Measurements from ENCODE around the gene SERAC1. TPM values are rescaled to one million over a fixed set of nuclear protein-coding genes. Genes with fewer than 3 reads are reported as not detected.

Gene SERAC1
- total and polyA plus RNA-seq, 10 of the 15 experiments (the other 5 are each of a cell fraction or from before 2014, with no cell fraction given): 0.76 to 2.9 (median 2.2) TPM

DNA sequence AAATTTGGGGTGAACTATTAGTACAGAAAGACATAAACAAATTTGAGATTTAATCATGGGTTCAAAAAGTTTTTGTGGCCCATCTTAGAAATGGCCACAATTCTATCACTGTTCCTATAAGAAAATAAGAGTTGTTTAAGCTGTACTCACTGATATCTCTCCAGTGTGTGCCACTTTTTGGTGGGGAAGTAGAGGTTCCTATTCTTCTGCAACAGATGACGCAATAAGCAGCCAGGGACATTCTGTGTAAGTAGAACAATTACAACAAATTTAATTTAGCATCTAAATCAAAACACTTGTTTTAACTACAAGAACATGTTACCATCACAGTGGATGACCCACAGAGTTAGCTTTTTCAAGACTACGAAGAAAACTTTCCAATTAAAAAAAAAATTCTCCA lies 9.9 kb downstream of the SERAC1 start:
- Histone ChIP-seq H2AFZ (ENCODE audit: control insufficient read depth, low read depth, low read length) (no peak overlapping the region), H3K9ac (ENCODE audit: control insufficient read depth, insufficient read depth, low read length) (no peak overlapping the region), H3K27ac (ENCODE audit: control insufficient read depth, insufficient read depth) (no peak overlapping the region), H3K27me3 (replicated peaks in 1 of 2; ENCODE audit: control insufficient read depth in 2 of 2, insufficient read depth in 2 of 2, low read length in 1 of 2) (no peaks in the 10 kb centered on the region), H4K20me1 (ENCODE audit: control insufficient read depth, insufficient read depth) (no peaks in the 10 kb centered on the region), H3K79me2 (ENCODE audit: control insufficient read depth, insufficient read depth, low read length) (no peaks in the 10 kb centered on the region), H3K9me3 (replicated peaks; ENCODE audit: control insufficient read depth, insufficient read depth, low read length) (no peaks in the 10 kb centered on the region), H3K4me1 (ENCODE audit: control insufficient read depth, insufficient read depth, low read length) (no peaks in the 10 kb centered on the region), H3K36me3 (ENCODE audit: control insufficient read depth in 2 of 2, insufficient read depth in 2 of 2, low read length in 1 of 2) (no peaks in the 10 kb centered on the region), H3K4me2 (ENCODE audit: control insufficient read depth, insufficient read depth) (no peak overlapping the region), H3K4me3 (no peak overlapping the region)
- ChIA-PET CTCF (interaction anchor here (0.6 to 3.0 kb wide), 2 partner anchors 14 to 170 kb away, joined by 3 to 16 read pairs; no protein-coding TSS in a partner anchor), RAD21 (ENCODE audit: unreplicated experiment) (interaction anchor here (0.6 kb wide), 1 partner anchor 1490 kb away, joined by 3 read pairs; no protein-coding TSS in a partner anchor), SMC1A (ENCODE audit: uncharacterized antibody, unreplicated experiment) (interaction anchor here (1.3 to 2.1 kb wide), 2 partner anchors 9 to 10 kb away, joined by 3 to 6 read pairs; no protein-coding TSS in a partner anchor), POLR2A (interaction anchor here (0.5 kb wide), 1 partner anchor 90 kb away, joined by 3 read pairs; no protein-coding TSS in a partner anchor)
- no peak for ATAC-seq
- 97% methylated on average over 2 of the region's 2 CpGs for WGBS (ENCODE audit: insufficient coverage, insufficient replicate concordance, low lambda C conversion rate, missing lambda C conversion rate)
- no TSS peak for BruUV-seq (replicated peaks)
- no peak for DNase-seq (ENCODE audit: low read depth, low spot score)
- intact Hi-C loops (cut with micrococcal nuclease; ENCODE audit: unreplicated experiment): no loop called here
- in situ Hi-C loops (cut with MboI): no loop called here
- no peak for TF ChIP-seq SMC3 (IDR thresholded peaks at IDR 0.05; ENCODE audit: borderline replicate concordance, low read length)
- TF ChIP-seq HDGF (IDR thresholded peaks at IDR 0.05): no peak
- no peak for TF ChIP-seq JUND (IDR thresholded peaks at IDR 0.05; ENCODE audit: low read depth, low read length)
- TF ChIP-seq ASH2L (IDR thresholded peaks at IDR 0.05; ENCODE audit: borderline replicate concordance, low read depth): no peak
- TF ChIP-seq IRF5 (IDR thresholded peaks at IDR 0.05; ENCODE audit: borderline replicate concordance): no peak
- no peak for TF ChIP-seq RUNX3 (IDR thresholded peaks at IDR 0.05; ENCODE audit: low read length)
- no peak for TF ChIP-seq NFYB (IDR thresholded peaks at IDR 0.05; ENCODE audit: insufficient read depth, low read depth, low read length)
- TF ChIP-seq MYB (IDR thresholded peaks at IDR 0.05; ENCODE audit: borderline replicate concordance, low read depth, low read length): no peak
- no peak for TF ChIP-seq IKZF2 (IDR thresholded peaks at IDR 0.05)
- TF ChIP-seq SUPT20H (IDR thresholded peaks at IDR 0.05; ENCODE audit: borderline replicate concordance, control insufficient read depth, low read depth, low read length): no peak
- no peak for TF ChIP-seq ATF7 (IDR thresholded peaks at IDR 0.05; ENCODE audit: low read depth)
- no peak for TF ChIP-seq CBX3 (IDR thresholded peaks at IDR 0.05; ENCODE audit: borderline replicate concordance, low read depth)
- no peak for TF ChIP-seq HDAC6 (IDR thresholded peaks at IDR 0.05; ENCODE audit: unreplicated experiment)
- no peak for TF ChIP-seq BACH1 (IDR thresholded peaks at IDR 0.05; ENCODE audit: borderline replicate concordance)
- no peak for FAIRE-seq

Measured in GM12878 (cell line).